Trophoblast cell (in vitro differentiated cells and primary cell): Measurements from ENCODE around the gene ANXA8L1.
A peak's percentile ranks its signal among the peaks of the same experiment; 100 is the strongest.
"Not testable (repeated sequence)": the region's sequence is repeated elsewhere in the genome, so short reads cannot be mapped to it uniquely, and the experiment has no call there.

ENCODE experiments used
- DNase-seq, 2 donors: peaks; one replicate each; pipeline ENCODE4 v3.0.0-alpha.2; 2016
- H2AFZ ChIP-seq: 2 replicates; pipeline ENCODE4 v1.6.1; 2013; ENCODE audit warnings: low read length, moderate library complexity, mild to moderate bottlenecking; ENCODE audit not compliant: insufficient read depth, poor library complexity
- H2AK5ac ChIP-seq: 2 replicates; pipeline ENCODE4 v1.6.1; 2013; ENCODE audit warnings: mild to moderate bottlenecking, low read length
- H2BK120ac ChIP-seq: 2 replicates; pipeline ENCODE4 v1.6.1; 2013; ENCODE audit warnings: low read length, mild to moderate bottlenecking, moderate library complexity; ENCODE audit not compliant: insufficient read depth, poor library complexity
- H2BK12ac ChIP-seq: 2 replicates; pipeline ENCODE4 v1.6.1; 2013; ENCODE audit warnings: mild to moderate bottlenecking, low read length, moderate library complexity
- H2BK5ac ChIP-seq: 2 replicates; pipeline ENCODE4 v1.6.1; 2013; ENCODE audit warnings: low read length, low read depth, moderate library complexity, mild to moderate bottlenecking; ENCODE audit not compliant: poor library complexity
- H3K14ac ChIP-seq: 2 replicates; pipeline ENCODE4 v1.6.1; 2013; ENCODE audit warnings: mild to moderate bottlenecking, low read length
- H3K18ac ChIP-seq: 2 replicates; pipeline ENCODE4 v1.6.1; 2013; ENCODE audit warnings: mild to moderate bottlenecking, low read length
- H3K23ac ChIP-seq: 2 replicates; pipeline ENCODE4 v1.6.1; 2013; ENCODE audit warnings: low read length
- H3K27ac ChIP-seq: 2 replicates; pipeline ENCODE4 v1.5.1; 2013; ENCODE audit warnings: low read depth, mild to moderate bottlenecking, inconsistent platforms, low read length, moderate library complexity
- H3K27me3 ChIP-seq: 2 replicates; pipeline ENCODE4 v1.6.1; 2013; ENCODE audit warnings: inconsistent platforms, mild to moderate bottlenecking, low read length, moderate library complexity; ENCODE audit not compliant: insufficient read depth
- H3K36me3 ChIP-seq, 2 experiments: 1 replicate in 1 of 2; 2 replicates in 1 of 2; pipeline ENCODE4 v1.6.1; 2013; ENCODE audit warnings: low read length in 2 of 2, mild to moderate bottlenecking in 2 of 2, moderate library complexity in 1 of 2; ENCODE audit not compliant: insufficient read depth in 2 of 2, control insufficient read depth in 1 of 2
- H3K4ac ChIP-seq: 2 replicates; pipeline ENCODE4 v1.6.1; 2013; ENCODE audit warnings: low read depth, mild to moderate bottlenecking, low read length, moderate library complexity
- H3K4me1 ChIP-seq, 2 experiments: 1 replicate in 1 of 2; 2 replicates in 1 of 2; pipeline ENCODE4 v1.6.1; 2013; ENCODE audit warnings: low read length in 2 of 2, mild to moderate bottlenecking in 2 of 2, moderate library complexity in 1 of 2; ENCODE audit not compliant: insufficient read depth in 2 of 2, control insufficient read depth in 1 of 2
- H3K4me2 ChIP-seq: 2 replicates; pipeline ENCODE4 v1.6.1; 2013; ENCODE audit warnings: inconsistent platforms, mild to moderate bottlenecking, low read length, moderate library complexity
- H3K4me3 ChIP-seq: 2 replicates; pipeline ENCODE4 v1.5.1; 2013; ENCODE audit warnings: mild to moderate bottlenecking, low read depth, low read length, inconsistent platforms
- H3K79me1 ChIP-seq: one replicate; pipeline ENCODE4 v1.6.1; 2013; ENCODE audit warnings: low read length
- H3K79me2 ChIP-seq: 2 replicates; pipeline ENCODE4 v1.6.1; 2013; ENCODE audit warnings: low read length, mild to moderate bottlenecking; ENCODE audit not compliant: control insufficient read depth, insufficient read depth, poor library complexity
- H3K9ac ChIP-seq: 2 replicates; pipeline ENCODE4 v1.6.1; 2013; ENCODE audit warnings: mild to moderate bottlenecking, low read length
- H3K9me3 ChIP-seq: 2 replicates; pipeline ENCODE4 v1.6.1; 2013; ENCODE audit warnings: low read depth, mild to moderate bottlenecking, control low read depth, inconsistent platforms, low read length; ENCODE audit not compliant: insufficient read depth
- H4K12ac ChIP-seq: 2 replicates; pipeline ENCODE4 v1.6.1; 2013; ENCODE audit warnings: low read depth, mild to moderate bottlenecking, low read length, moderate library complexity
- H4K8ac ChIP-seq: 2 replicates; pipeline ENCODE4 v1.6.1; 2013; ENCODE audit warnings: low read depth, mild to moderate bottlenecking, low read length, moderate library complexity
- H4K91ac ChIP-seq: one replicate; pipeline ENCODE4 v1.6.1; 2013; ENCODE audit warnings: low read depth, mild to moderate bottlenecking, low read length, moderate library complexity
- WGBS: extraction: QIAGEN DNeasy Blood & Tissue Kit; methylation state at CpG from one replicate; pipeline ENCODE4 v1.1.7; 2013; ENCODE audit warnings: missing lambda C conversion rate; ENCODE audit not compliant: insufficient read length, insufficient coverage; ENCODE audit errors: extremely low coverage; 5-methylcytosine and 5-hydroxymethylcytosine counted together

ANXA8L1 gene

DNA sequence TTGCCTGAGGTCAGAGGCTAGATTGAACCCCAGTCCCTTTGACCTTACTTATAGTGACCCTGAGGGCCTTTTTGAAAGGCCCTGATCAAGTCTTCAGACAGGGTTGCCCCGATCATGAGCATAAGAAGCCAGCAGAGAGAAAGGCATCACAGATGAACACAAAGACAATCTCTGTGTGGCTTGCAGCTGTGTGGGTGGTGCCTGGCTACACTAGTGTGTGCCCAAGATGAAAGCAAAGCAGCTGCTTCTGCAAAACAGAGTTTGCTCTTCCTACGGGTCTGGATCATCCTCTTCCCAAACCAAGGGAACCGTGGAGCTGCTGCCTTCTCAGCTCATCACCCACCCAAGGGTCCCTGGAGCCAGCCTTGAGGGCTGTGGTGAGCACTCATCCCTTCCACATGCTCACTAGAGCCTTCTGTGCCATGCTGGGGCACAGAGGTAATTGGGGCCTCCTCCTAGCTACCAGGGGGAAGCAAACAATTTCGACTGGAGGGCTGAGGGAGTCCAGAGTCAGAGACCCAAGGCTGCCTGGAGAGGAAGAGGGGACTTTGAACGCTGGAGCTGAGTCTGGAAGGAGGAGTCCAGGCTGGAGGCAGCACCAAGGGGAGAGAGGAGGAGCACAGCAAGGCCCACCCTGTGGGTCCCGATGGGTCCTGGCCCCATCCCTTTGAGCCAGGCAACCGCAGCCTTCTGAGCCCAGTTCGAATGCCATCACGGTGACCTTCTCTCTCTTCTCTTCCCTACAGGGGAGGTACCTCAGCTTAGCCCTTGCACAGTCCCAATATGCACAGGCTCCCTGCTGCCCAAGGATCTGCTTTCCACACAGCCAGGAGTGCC is 46.5 kb upstream of the ANXA8L1 start:
- H3K27me3 ChIP-seq = no peaks in the 10 kb centered on the region
- no peak overlapping the region for H3K27ac ChIP-seq
- no peak overlapping the region for H2BK5ac ChIP-seq
- H3K14ac ChIP-seq = no peak overlapping the region
- H3K23ac ChIP-seq = no peak overlapping the region
- peaks cover 0 to 4% of the 10 kb centered on the region in 2 experiments for H3K4me1 ChIP-seq
- no peak overlapping the region for H3K9ac ChIP-seq
- H4K8ac ChIP-seq = no peak overlapping the region
- H3K18ac ChIP-seq = no peak overlapping the region
- H3K36me3 ChIP-seq = no peaks in the 10 kb centered on the region
- no peak overlapping the region for H3K4me3 ChIP-seq
- no peak for DNase-seq
- peak overlapping the region; percentile 34 for H2AK5ac ChIP-seq
- no peak overlapping the region for H4K12ac ChIP-seq
- H2BK120ac ChIP-seq = no peak overlapping the region
- H2BK12ac ChIP-seq = no peak overlapping the region
- no CpG with 5 or more reads among the region's 9 CpGs for WGBS
- H4K91ac ChIP-seq = peak overlapping the region; percentile 31
- H3K4ac ChIP-seq = no peak overlapping the region
- no peaks in the 10 kb centered on the region for H3K79me2 ChIP-seq
- no peaks in the 10 kb centered on the region for H3K9me3 ChIP-seq
- no peak overlapping the region for H3K4me2 ChIP-seq
- H2AFZ ChIP-seq = no peak overlapping the region
- no peaks in the 10 kb centered on the region for H3K79me1 ChIP-seq

GRCh38 chr10:46329690-46330016 is 45.9 kb upstream of the ANXA8L1 start:
- no peaks in the 10 kb centered on the region for H3K9me3 ChIP-seq
- H3K18ac ChIP-seq = no peak overlapping the region
- no peak overlapping the region for H2AK5ac ChIP-seq
- no peak overlapping the region for H3K4me3 ChIP-seq
- no peak overlapping the region for H3K4ac ChIP-seq
- no peak overlapping the region for H3K27ac ChIP-seq
- H2BK12ac ChIP-seq = no peak overlapping the region
- H4K8ac ChIP-seq = no peak overlapping the region
- H3K79me2 ChIP-seq = no peaks in the 10 kb centered on the region
- H3K23ac ChIP-seq = no peak overlapping the region
- H2BK5ac ChIP-seq = no peak overlapping the region
- H3K36me3 ChIP-seq = no peaks in the 10 kb centered on the region
- H3K9ac ChIP-seq = no peak overlapping the region
- H3K4me2 ChIP-seq = no peak overlapping the region
- H4K12ac ChIP-seq = no peak overlapping the region
- WGBS = no CpG with 5 or more reads among the region's 8 CpGs
- H3K4me1 ChIP-seq = peaks cover 0 to 4% of the 10 kb centered on the region in 2 experiments
- H3K27me3 ChIP-seq = no peaks in the 10 kb centered on the region
- H4K91ac ChIP-seq = no peak overlapping the region
- no peak overlapping the region for H3K14ac ChIP-seq
- H3K79me1 ChIP-seq = no peaks in the 10 kb centered on the region
- DNase-seq = no peak
- H2AFZ ChIP-seq = no peak overlapping the region
- no peak overlapping the region for H2BK120ac ChIP-seq

DNA sequence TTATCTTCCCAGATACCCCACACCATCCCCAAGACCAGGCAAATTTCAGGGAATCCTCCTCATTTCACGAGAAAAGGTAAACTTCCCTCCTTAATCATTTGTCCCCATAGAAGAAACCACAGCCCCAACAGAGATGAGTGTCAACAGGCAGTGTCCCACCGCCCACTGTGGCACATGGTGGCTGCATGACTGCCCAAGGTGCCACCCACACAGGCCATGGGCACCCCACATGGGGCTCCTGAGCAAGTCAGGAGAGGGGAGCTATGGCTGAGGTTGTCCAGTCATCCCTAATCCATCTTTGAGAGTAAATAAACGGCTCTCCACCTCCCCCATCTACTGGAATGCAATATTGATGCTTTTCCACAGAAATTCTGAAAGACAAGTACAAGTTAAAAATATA is 44.7 kb upstream of the ANXA8L1 start:
- H3K9ac ChIP-seq = no peak overlapping the region
- no peak overlapping the region for H4K91ac ChIP-seq
- H2BK5ac ChIP-seq = no peak overlapping the region
- no peak overlapping the region for H2AK5ac ChIP-seq
- no peaks in the 10 kb centered on the region for H3K79me2 ChIP-seq
- H2BK12ac ChIP-seq = no peak overlapping the region
- H3K4ac ChIP-seq = no peak overlapping the region
- no peak overlapping the region for H3K4me3 ChIP-seq
- H3K4me1 ChIP-seq = peaks cover 0 to 4% of the 10 kb centered on the region in 2 experiments
- no peak overlapping the region for H2AFZ ChIP-seq
- no peak overlapping the region for H3K27ac ChIP-seq
- H3K18ac ChIP-seq = no peak overlapping the region
- no peak overlapping the region for H3K23ac ChIP-seq
- no peak for DNase-seq
- WGBS = no CpG with 5 or more reads among the region's 3 CpGs
- H3K36me3 ChIP-seq = no peaks in the 10 kb centered on the region
- no peak overlapping the region for H3K4me2 ChIP-seq
- no peaks in the 10 kb centered on the region for H3K79me1 ChIP-seq
- H3K9me3 ChIP-seq = no peaks in the 10 kb centered on the region
- no peaks in the 10 kb centered on the region for H3K27me3 ChIP-seq
- no peak overlapping the region for H4K12ac ChIP-seq
- H2BK120ac ChIP-seq = no peak overlapping the region
- no peak overlapping the region for H3K14ac ChIP-seq
- no peak overlapping the region for H4K8ac ChIP-seq

- H3K9me3 ChIP-seq, H3K4me2 ChIP-seq, H2AK5ac ChIP-seq, H3K14ac ChIP-seq, H2AFZ ChIP-seq, H3K4me3 ChIP-seq, H4K8ac ChIP-seq, H2BK5ac ChIP-seq, H3K36me3 ChIP-seq, H3K27ac ChIP-seq, H3K4me1 ChIP-seq, H2BK12ac ChIP-seq, H3K23ac ChIP-seq, H3K9ac ChIP-seq, H3K18ac ChIP-seq, H4K91ac ChIP-seq, H3K79me2 ChIP-seq, H3K79me1 ChIP-seq, H3K4ac ChIP-seq, H3K27me3 ChIP-seq, H2BK120ac ChIP-seq, H4K12ac ChIP-seq: not testable (repeated sequence)
- no CpG with 5 or more reads among the region's 4 CpGs for WGBS
- peak; percentile 5 to 22 for DNase-seq
Observed at GRCh38 chr10:46365484-46365883, 10.1 kb upstream of the ANXA8L1 start.
